ENCODE data around the gene GPR32. TPM values are rescaled to one million over a fixed set of nuclear protein-coding genes. Genes with fewer than 3 reads are reported as not detected.
"Not testable (repeated sequence)": the region's sequence is repeated elsewhere in the genome, so short reads cannot be mapped to it uniquely, and the experiment has no call there.

GPR32 gene
- total RNA-seq, 1 donor from 2014 or later = not detected

DNA sequence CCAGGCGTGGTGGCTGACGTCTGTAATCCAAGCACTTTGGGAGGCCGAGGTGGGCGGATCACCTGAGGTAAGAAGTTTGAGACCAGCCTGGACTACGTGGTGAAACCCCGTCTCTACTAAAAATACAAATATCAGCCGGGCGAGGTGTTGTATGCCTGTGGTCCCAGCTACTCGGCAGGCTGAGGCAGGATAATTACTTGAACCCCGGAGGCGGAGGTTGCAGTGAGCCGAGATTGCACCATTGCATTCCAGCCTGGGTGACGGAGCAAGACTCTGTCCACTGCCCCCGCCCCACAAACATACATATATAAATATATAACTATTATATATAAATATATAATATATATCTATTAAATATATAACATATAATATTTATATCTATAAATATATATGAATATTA, 23.1 kb upstream of the GPR32 start:
- ATAC-seq; DNase-seq (ENCODE audit: low spot score): not testable (repeated sequence)

DNA sequence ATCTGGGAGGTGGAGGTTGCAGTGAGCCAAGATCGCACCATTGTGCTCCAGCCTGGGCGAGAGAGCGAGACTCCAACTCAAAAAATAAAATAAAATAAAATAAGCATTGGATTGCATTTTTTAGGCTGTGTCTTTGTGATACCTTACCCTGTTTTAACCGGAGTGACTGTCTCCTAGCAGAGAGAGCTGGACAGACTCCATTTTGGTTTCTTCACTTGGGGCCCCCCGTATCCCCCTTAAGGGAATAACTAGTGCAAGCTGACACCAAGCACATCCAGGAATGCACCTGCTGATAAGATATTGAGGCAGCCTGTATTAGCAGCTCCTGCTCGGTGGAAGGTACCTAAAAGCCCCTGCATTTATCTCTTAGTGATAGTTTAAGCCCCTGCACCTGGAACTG, 20.8 kb upstream of the GPR32 start:
- DNase-seq (ENCODE audit: low spot score) = no peak
- no peak for ATAC-seq

DNA sequence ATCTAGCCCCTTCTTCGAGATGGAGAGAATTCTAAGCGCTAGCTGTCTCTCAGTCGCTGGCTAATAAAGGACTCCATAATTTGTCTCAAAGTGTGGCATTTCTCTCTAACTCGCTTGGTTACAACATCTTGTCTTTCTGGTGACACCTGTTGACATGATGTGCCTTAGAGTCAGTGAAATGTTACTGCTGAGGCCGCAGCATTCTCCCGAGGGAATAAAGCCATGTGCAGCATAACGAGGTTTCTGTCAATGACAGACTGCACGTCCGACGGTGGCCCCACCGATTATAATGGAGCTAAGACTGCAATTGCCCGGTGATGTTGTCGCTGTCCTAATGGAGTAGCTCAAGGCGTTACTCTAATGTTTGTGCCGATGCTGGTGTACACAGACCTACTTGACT, 20.3 kb upstream of the GPR32 start:
- ATAC-seq = no peak
- no peak for DNase-seq (ENCODE audit: low spot score)

DNA sequence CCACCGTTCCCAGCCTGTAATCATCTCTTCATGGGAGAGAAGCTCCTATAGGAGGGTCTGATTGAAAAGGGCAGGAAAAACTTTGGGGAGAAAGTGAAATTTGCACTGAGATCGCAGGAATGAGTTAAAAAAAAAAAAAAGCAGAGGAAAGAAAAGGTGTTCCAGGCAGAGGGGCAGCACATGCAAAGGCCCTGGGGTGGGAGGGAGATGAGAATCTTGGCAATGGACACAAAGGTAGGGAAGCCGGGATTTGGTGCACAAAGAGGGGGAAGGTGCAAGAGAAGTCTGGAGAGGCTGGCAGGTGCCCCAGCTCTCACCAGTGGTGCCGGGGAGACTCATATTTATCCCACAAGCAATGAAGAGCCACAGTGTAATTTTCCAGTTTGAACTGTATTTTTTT, 16.4 kb upstream of the GPR32 start:
- ATAC-seq (no peak), DNase-seq (ENCODE audit: low spot score) (no peak)

DNA sequence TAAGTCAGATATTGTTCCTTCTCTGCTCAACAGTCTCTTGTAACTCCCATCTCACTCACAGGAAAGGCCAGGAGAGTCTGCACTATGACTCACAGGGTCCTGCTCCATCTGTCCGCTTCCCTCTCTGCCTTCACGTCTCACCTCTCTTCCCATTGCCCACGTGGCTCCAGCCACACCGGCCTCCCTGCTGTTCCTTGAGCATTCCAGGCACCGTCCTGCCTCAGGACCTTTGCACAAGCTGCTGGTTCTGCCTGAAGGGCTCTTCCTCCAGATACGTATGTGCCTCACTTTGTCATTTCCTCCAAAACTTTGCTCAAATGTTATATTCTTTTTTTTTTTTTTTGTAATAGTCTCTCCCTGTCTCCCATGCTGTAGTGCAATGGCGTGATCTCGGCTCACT, 14.0 kb upstream of the GPR32 start:
- not testable (repeated sequence) for ATAC-seq; DNase-seq (ENCODE audit: low spot score)

DNA sequence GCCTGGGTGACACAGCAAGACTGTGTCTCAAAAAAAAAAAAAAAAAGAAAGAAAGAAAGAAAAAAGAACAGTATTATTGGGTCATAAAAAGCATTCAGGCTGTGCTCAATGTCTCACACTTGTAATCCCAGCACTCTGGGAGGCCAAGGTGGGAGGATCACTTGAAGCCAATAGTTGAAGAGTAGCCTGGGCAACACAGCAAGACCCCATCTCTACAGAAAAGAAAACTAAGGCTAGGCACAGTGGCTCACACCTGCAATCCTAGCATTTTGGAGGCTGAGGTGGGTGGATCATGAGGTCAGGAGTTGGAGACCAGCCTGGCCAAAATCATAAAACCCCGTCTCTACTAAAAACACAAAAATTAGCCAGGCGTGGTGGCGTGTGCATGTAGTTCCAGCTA, 12.6 kb upstream of the GPR32 start:
- ATAC-seq; DNase-seq (ENCODE audit: low spot score): not testable (repeated sequence)

DNA sequence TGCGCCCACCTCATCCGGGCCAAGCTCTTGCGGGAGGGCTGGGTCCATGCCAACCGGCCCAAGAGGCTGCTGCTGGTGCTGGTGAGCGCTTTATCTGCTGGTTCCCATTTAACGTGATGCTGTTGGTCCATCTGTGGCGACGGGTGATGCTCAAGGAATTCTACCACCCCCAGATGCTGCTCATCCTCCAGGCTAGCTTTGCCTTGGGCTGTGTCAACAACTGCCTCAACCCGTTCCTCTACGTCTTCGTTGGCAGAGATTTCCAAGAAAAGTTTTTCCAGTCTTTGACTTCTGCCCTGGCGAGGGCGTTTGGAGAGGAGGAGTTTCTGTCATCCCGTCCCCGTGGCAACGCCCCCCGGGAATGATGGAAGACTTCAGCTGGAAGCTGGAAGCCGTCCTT, 11.2 kb upstream of the GPR32 start:
- not testable (repeated sequence) for DNase-seq (ENCODE audit: low spot score); ATAC-seq

DNA sequence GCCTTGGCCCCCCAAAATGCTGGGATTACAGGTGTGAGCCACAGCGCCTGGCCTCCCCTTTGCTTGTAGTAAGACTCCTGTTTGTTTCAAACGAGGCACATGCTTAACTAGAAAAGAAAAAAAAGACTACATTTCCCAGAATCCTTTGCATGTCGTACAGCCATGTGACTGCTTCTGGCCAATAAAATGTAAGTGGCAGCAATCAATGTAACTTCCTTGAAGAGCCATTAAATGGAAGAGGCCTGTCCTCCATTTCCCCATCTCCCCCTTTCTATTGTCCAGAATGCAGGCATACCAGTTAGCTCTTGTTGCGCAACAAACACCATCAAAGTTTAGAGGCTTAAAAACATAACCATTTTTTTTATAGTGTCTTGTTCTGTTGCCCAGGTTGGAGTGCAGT, 10.4 kb upstream of the GPR32 start:
- ATAC-seq (no peak), DNase-seq (ENCODE audit: low spot score) (no peak)

DNA sequence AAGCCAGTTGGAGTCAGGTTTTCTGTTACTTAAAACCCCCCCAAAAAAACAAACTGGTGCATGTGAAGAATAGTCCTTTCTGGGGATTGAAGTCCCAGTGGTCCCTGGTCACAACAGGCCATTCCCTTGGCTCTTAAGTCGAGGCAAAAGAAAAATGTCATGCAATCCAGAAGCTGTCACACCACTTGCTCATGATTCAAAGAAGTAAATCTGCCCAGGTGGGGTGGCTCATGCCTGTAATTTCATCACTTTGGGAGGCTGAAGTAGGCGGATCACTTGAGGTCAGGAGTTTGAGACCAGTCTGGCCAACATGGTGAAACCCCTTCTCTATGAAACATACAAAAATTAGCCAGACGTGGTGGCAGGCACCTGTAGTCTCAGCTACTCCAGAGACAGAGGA, 8.8 kb upstream of the GPR32 start:
- DNase-seq (ENCODE audit: low spot score); ATAC-seq: not testable (repeated sequence)

DNA sequence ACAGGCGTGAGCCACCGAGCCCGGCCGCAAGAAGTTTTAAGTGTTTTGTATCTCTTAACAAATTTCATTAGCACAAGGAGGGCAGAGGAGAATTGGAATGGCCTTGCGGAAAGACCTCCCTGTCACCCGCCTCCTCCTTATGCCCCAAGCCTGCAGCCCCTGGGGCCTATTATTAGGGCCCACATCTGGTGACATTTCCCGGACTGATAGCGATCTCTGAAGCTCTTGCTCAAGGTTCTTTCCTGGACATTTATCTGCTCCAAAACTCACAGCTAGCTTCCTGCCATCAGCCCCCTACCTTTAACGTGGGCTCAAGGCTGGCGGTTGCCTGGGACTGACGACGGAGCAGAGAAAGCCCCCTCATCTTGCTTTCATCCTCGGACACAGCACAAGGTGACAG, 6.7 kb upstream of the GPR32 start:
- ATAC-seq; DNase-seq (ENCODE audit: low spot score): not testable (repeated sequence)

DNA sequence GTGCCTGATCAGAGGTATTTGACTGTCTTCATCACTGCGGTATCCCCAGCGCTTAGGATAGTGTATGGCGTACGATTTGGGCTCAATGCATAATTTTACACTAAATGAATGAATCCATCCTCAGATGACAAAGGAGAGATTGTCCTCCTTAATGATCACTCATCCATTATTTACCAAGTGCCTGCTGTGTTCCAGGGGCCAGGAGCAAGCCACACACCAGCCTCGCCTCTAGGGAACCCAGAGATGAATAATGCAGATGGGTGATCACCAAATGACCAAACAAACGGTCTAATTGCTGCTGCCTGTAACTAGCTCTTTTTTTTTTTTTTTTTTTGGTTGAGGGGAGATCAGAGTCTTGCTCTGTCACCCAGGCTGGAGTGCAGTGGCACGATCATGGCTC, 5.9 kb upstream of the GPR32 start:
- no peak for ATAC-seq

DNA sequence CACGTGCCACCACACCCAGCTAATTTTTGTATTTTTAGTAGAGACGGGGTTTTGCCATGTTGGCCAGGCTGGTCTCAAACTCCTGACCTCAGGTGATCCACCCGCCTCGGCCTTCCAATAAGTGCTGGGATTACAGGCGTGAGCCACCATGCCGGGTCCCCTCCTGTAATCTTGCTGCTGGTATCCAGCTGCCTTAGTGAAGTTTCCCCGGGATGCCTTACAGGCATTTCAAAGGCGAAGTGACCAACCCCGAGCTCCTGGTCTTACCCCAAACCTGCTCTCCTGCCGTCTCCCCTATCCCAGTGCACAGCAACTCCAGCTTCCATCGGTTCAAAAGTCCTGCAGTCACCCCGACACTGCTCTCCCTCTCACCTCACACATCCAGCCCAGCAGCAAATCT, 3.5 kb upstream of the GPR32 start:
- ATAC-seq; DNase-seq (ENCODE audit: low spot score): not testable (repeated sequence)

More for the DNA sequence above, 5.9 kb upstream of the GPR32 start:
- DNase-seq (ENCODE audit: low spot score) = no peak

DNA sequence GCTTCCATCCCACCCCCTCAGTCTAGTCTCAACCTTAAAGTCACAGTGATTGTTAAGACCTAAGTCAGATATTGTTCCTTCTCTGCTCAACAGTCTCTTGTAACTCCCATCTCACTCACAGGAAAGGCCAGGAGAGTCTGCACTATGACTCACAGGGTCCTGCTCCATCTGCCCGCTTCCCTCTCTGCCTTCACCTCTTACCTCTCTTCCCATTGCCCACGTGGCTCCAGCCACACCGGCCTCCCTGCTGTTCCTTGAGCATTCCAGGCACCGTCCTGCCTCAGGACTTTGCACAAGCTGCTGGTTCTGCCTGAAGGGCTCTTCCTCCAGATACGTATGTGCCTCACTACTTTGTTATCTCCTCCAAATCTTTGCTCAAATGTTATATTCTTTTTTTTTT, 3.0 kb upstream of the GPR32 start:
- DNase-seq (ENCODE audit: low spot score); ATAC-seq: not testable (repeated sequence)

DNA sequence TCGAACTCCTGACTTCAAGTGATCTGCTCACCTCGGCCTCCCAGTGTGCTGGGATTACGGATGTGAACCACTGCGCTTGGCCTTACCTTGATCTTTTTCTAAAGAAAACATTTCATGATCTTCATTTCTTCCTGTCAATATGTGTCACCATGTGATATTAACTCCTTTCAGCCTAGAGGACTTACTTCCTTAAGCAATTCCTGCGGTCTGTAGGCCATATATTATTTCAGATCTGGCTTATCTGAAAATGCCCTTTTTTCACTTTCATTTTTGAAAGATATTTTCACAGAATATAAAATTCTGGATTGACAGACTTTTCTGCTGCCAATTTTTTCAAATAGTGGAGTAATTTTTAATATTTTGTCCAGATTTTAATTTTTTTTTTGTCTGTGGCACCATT, 2.0 kb upstream of the GPR32 start:
- DNase-seq (ENCODE audit: low spot score) (no peak), ATAC-seq (no peak)

DNA sequence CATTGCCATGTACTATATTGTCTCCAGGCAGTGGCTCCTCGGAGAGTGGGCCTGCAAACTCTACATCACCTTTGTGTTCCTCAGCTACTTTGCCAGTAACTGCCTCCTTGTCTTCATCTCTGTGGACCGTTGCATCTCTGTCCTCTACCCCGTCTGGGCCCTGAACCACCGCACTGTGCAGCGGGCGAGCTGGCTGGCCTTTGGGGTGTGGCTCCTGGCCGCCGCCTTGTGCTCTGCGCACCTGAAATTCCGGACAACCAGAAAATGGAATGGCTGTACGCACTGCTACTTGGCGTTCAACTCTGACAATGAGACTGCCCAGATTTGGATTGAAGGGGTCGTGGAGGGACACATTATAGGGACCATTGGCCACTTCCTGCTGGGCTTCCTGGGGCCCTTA, 624 bp downstream of the GPR32 start:
- ATAC-seq (no peak), DNase-seq (ENCODE audit: low spot score) (no peak)

DNA sequence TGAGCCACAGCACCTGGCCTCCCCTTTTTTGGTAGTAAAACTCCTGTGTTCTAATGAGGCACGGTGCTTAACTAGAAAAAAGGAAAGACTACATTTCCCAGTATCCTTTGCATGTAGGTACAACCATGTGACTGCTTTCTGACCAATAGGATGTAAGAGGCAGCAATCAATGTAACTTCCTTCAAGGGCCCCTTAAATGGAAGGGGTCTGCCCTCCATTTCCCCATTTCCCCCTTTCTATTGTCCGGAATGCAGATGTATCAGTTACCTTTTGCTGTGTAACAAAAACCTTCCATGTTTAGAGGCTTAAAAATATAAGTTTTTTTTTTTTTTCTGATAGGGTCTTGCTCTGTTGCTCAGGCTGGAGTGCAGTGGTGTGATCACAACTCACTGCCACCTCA, 2.2 kb downstream of the GPR32 start:
- ATAC-seq = no peak
- DNase-seq (ENCODE audit: low spot score) = no peak

DNA sequence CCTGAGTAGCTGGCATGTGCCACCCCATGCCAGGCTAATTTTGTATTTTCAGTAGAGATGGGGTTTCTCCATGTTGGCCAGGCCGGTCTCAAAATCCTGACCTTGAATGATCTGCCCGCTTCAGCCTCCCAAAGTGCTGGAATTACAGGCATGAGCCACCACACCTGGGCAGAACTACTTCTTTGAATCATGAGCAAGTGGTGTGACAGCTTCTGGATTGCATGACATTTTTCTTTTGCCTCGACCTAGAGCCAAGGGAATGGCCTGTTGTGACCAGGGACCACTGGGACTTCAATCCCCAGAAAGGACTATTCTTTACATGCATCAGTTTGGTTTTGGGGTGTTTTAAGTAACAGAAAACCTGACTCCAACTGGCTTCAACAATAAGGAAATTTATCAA, 2.6 kb downstream of the GPR32 start:
- ATAC-seq; DNase-seq (ENCODE audit: low spot score): not testable (repeated sequence)

DNA sequence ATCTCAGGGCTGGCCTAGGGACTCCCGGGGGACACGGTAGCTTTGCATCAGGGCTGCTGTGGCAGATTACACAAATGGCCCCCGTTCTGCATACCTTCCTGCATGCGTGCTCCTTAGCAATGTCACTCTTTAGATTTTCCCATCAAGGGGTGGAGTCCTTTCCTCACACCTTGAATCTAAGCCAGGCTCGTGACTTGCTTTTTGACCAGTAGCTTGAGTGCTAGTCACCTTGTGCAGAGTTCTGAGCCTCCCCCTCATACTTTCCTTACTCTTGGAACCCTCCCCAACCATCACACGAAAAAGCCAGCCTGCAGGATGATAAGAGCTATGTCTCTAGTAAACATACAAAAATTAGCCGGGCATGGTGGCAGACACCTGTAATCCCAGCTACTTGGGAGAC, 3.2 kb downstream of the GPR32 start:
- not testable (repeated sequence) for DNase-seq (ENCODE audit: low spot score); ATAC-seq

DNA sequence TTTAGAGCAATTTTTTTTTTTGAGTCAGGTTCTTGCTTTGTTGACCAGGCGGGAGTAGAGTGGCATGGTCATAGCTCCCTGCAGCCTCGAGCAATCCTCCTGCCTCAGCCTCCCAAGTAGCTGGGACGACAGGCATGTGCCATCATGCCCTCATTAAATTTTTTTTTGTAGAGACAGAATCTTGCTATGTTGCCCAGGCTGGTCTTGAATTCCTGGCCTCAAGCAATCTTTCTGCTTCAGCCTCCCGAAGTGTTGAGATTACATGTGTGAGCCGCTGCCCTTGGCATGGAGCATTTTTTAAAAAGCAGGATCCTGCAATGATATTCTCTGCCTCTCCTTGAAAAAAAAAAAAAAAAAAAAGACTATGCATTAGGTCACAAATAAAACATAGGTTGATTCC, 5.9 kb downstream of the GPR32 start:
- no peak for DNase-seq (ENCODE audit: low spot score)
- ATAC-seq = no peak

DNA sequence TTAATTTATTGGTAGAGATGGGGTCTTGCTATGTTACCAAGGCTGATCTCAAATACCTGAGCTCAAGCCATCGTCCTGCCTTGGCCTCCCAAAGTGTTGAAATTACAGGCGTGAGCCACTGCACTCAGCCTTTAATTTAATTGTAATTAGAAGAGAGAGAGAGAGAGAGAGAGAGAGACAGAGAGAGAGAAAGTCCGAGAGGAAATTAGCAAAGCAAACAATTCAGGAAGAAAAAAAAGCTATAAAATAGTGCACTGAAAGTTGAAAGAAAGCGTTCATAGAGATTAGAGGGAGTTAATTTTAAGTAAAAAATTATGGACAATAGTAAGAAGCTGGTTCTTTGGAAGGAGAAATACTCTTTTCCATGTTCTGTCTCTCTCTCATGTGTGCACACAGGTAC, 7.0 kb downstream of the GPR32 start:
- no peak for DNase-seq (ENCODE audit: low spot score)
- no peak for ATAC-seq

DNA sequence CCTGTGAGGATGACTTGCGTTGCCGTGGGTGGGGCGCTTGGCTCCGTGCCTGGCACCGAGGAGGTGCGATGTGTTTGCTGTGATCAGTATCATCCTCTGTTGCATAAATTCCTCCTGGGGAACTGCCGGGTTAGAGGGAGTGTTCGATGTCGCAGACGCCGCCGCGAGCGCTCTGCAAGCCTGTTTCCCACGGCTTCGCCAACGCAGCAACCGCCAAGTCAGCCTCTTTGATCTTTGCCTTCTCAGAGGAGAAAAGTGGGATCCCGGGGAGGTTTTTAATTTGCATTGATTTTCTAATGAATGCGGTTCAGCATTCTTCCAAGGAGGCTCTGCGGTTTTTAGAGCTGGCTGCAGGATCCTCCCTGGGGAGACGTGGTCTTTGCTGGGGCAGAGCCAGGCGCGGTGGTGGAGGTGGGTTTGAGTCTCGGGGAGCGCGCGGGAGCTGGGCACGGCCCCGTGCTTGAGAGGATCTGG, 7.6 kb downstream of the GPR32 start:
- no peak for ATAC-seq
- DNase-seq (ENCODE audit: low spot score) = no peak

DNA sequence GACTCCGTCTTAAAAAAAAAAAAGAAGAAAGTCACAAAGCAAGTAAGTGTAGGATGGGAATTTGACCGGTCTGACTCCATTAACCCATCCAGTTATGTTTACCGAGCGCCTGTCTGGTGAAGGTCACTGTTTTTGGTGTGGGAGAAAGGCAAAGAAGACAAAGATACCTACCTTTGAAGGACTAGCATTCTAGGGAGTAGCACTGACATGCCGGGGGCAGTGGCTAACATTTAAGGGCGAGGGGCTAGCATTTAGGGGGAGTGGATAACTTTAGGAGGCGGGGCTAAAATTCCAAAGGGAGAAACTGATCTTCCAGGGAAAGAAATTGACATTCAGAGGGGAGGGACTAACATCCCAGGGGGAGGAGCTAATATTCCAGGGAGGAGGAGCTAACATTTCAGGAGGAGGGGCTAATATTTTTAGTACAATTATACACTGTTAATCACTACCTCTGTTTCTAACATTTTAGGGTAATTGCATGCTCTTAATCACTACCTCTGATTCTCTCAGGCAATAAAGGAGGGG, 8.7 kb downstream of the GPR32 start:
- ATAC-seq = no peak
- no peak for DNase-seq (ENCODE audit: low spot score)
